IPS-20b (cell line): ENCODE results near the gene TMEM97.
"Not testable (repeated sequence)": the region's sequence is repeated elsewhere in the genome, so short reads cannot be mapped to it uniquely, and the experiment has no call there.

Source experiments
- H3K27ac ChIP-seq: one replicate; pipeline ENCODE4 v1.5.1; 2013; ENCODE audit warnings: low read length
- H3K27me3 ChIP-seq: 2 replicates; pipeline ENCODE4 v1.6.1; 2013; ENCODE audit warnings: mild to moderate bottlenecking, low read length, inconsistent platforms; ENCODE audit not compliant: insufficient read depth
- H3K36me3 ChIP-seq: 2 replicates; pipeline ENCODE4 v1.6.1; 2013; ENCODE audit warnings: low read depth, mild to moderate bottlenecking, inconsistent platforms, low read length, moderate library complexity; ENCODE audit not compliant: insufficient read depth
- H3K4me1 ChIP-seq: 2 replicates; pipeline ENCODE4 v1.6.1; 2013; ENCODE audit warnings: mild to moderate bottlenecking, control low read depth, inconsistent platforms, low read length, moderate library complexity; ENCODE audit not compliant: insufficient read depth
- H3K4me3 ChIP-seq: 2 replicates; pipeline ENCODE4 v1.5.1; 2013; ENCODE audit warnings: mild to moderate bottlenecking, low read length, inconsistent platforms
- H3K9ac ChIP-seq: 2 replicates; pipeline ENCODE4 v1.6.1; 2013; ENCODE audit warnings: low read depth, mild to moderate bottlenecking, inconsistent platforms, low read length, moderate library complexity
- H3K9me3 ChIP-seq: 2 replicates; pipeline ENCODE4 v1.6.1; 2013; ENCODE audit warnings: mild to moderate bottlenecking, low read depth, low read length, inconsistent platforms; ENCODE audit not compliant: insufficient read depth

TMEM97 gene

GRCh38 chr17:28331891-28332420 is 13.0 kb downstream of the TMEM97 start:
- Histone ChIP-seq H3K4me1 (peaks cover 5% of the 10 kb centered on the region; the same call in 1 of the 2 replicates), H3K4me3 (no peak overlapping the region), H3K27me3 (no peaks in the 10 kb centered on the region), H3K9ac (no peak overlapping the region), H3K27ac (no peak overlapping the region), H3K9me3 (no peaks in the 10 kb centered on the region), H3K36me3 (peaks cover 25% of the 10 kb centered on the region)

GRCh38 chr17:28333083-28333746 is 14.2 kb downstream of the TMEM97 start:
- Histone ChIP-seq H3K4me1 (peaks cover 8% of the 10 kb centered on the region), H3K4me3 (no peak overlapping the region), H3K27ac (no peak overlapping the region), H3K36me3 (peaks cover 12% of the 10 kb centered on the region), H3K9ac (no peak overlapping the region), H3K9me3 (no peaks in the 10 kb centered on the region), H3K27me3 (no peaks in the 10 kb centered on the region)

GRCh38 chr17:28334171-28334570 is 15.2 kb downstream of the TMEM97 start:
- Histone ChIP-seq H3K27me3 (no peaks in the 10 kb centered on the region), H3K4me1 (peaks cover 8% of the 10 kb centered on the region), H3K4me3 (peak overlapping the region; percentile 92), H3K27ac (no peak overlapping the region), H3K9me3 (no peaks in the 10 kb centered on the region), H3K36me3 (peaks cover 4% of the 10 kb centered on the region), H3K9ac (no peak overlapping the region; the same call in 1 of the 2 replicates)

DNA sequence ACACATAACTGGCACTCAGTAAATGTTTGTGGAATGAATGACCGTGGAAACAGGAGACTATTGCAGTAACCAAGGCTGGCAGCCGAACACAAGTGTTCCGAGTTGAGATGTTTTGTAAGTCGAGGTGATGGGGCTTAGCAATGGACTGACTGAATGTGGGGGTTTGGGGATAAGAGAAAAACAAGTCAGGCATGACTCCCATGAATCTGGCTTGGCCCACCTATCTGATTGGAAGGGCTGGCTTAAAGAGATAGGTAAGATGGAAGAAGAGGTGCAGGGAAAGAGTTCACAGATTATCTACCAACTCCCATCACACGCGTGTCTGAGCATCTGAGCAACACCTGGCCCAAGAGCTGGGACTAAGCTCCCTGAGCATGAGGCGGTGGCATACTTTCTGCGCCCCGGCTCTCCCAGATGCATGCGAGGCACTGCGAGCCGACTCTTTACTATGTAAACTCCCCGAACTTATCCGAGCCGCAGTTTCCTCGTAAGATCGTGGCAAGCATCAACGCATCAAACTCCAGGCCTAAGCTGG is 15.7 kb downstream of the TMEM97 start:
- no peaks in the 10 kb centered on the region for H3K27me3 ChIP-seq
- no peak overlapping the region for H3K27ac ChIP-seq
- peak overlapping the region; percentile 92 for H3K4me3 ChIP-seq
- H3K36me3 ChIP-seq, result 0 out of 2 replicates have a peak, but pooled peaks cover 3% of the 10 kb centered on the region
- H3K9ac ChIP-seq, result peak overlapping the region; percentile 72; the same call in 1 of the 2 replicates
- H3K9me3 ChIP-seq, result no peaks in the 10 kb centered on the region
- peaks cover 8% of the 10 kb centered on the region for H3K4me1 ChIP-seq

GRCh38 chr17:28335201-28335958 is 16.4 kb downstream of the TMEM97 start, which contains the start of the genes IFT20 and TNFAIP1:
Gene IFT20 (minus strand): TSS chr17:28335472. CDS start chr17:28331985, 3,487 bp downstream.
Gene TNFAIP1 (plus strand): TSS chr17:28335761. CDS start chr17:28339522, 3,761 bp downstream.
- Histone ChIP-seq H3K9ac (peak within 1 kb of the TSS; percentile 77; the same call in 1 of the 2 replicates), H3K9me3 (no peaks in the 10 kb centered on the region), H3K4me3 (peak within 1 kb of the TSS; percentile 92), H3K27ac (no peak within 1 kb of the TSS), H3K36me3 (peaks cover 7% of the 10 kb centered on the region; the same call in 1 of the 2 replicates), H3K27me3 (no peaks in the 10 kb centered on the region), H3K4me1 (peaks cover 8% of the 10 kb centered on the region)

- H3K4me1 ChIP-seq, result peaks cover 8% of the 10 kb centered on the region
- peak overlapping the region; percentile 92 for H3K4me3 ChIP-seq
- H3K36me3 ChIP-seq, result peaks cover 16% of the 10 kb centered on the region
- no peaks in the 10 kb centered on the region for H3K27me3 ChIP-seq
- H3K27ac ChIP-seq, result no peak overlapping the region
- H3K9ac ChIP-seq, result peak overlapping the region; percentile 77; the same call in 1 of the 2 replicates
- no peaks in the 10 kb centered on the region for H3K9me3 ChIP-seq
Observed at GRCh38 chr17:28335959-28336871, 17.2 kb downstream of the TMEM97 start.

GRCh38 chr17:28338056-28338768 is 19.2 kb downstream of the TMEM97 start:
- Histone ChIP-seq H3K27ac (no peak overlapping the region), H3K9ac (no peak overlapping the region), H3K4me3 (no peak overlapping the region), H3K4me1 (peaks cover 8% of the 10 kb centered on the region), H3K36me3 (peaks cover 35% of the 10 kb centered on the region), H3K27me3 (no peaks in the 10 kb centered on the region), H3K9me3 (no peaks in the 10 kb centered on the region)

DNA sequence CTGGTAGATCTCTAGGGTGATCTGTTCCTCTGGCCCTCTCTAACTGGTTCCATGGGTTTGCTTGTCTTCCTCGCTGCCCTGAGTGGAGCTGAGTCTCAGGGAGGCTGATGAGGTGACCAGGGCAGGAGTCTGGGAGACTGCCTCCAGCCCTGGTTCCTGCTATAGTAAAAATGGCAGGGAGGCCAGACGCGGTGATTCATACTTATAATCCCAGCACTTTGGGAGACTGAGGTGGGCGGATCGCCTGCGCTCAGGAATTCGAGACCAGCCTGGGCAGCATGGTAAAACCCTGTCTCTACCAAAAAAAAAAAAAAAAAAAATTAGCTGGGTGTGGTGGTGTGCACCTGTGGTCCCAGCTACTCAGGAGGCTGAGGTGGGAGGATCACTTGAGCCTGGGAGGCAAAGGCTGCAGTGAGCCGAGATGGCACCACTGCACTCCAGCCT is 19.8 kb downstream of the TMEM97 start:
- H3K9ac ChIP-seq, H3K27me3 ChIP-seq, H3K4me3 ChIP-seq, H3K4me1 ChIP-seq, H3K9me3 ChIP-seq, H3K27ac ChIP-seq: not testable (repeated sequence)
- H3K36me3 ChIP-seq, result peaks cover 39% of the 10 kb centered on the region

- Histone ChIP-seq H3K9ac (no peak overlapping the region), H3K4me3 (no peak overlapping the region), H3K27ac (no peak overlapping the region), H3K36me3 (peaks cover 46% of the 10 kb centered on the region), H3K9me3 (no peaks in the 10 kb centered on the region), H3K4me1 (peaks cover 8% of the 10 kb centered on the region), H3K27me3 (no peaks in the 10 kb centered on the region)
Observed at GRCh38 chr17:28339431-28339830, 20.4 kb downstream of the TMEM97 start.

DNA sequence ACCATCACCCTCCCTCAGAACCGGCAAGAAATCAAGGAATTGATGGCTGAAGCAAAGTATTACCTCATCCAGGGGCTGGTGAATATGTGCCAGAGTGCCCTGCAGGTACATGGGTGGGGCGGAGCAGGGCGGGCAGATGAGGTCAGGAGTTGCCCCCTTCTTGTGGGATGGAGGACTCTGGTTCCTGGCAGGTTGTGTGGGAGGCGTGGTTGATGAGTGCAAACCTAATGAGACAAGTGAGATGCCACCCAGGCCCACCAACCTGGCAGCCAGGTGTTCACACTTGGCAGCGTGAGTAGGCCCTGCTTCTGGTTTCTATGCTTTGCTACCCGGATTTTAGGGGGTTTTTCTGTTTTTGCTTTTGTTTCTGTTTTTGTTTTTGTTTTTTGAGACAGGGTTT is 21.4 kb downstream of the TMEM97 start:
- H3K27me3 ChIP-seq, result no peaks in the 10 kb centered on the region
- no peak overlapping the region for H3K9ac ChIP-seq
- no peak overlapping the region for H3K4me3 ChIP-seq
- no peaks in the 10 kb centered on the region for H3K9me3 ChIP-seq
- H3K4me1 ChIP-seq, result peaks cover 8% of the 10 kb centered on the region
- no peak overlapping the region for H3K27ac ChIP-seq
- H3K36me3 ChIP-seq, result peaks cover 55% of the 10 kb centered on the region
